Mammary epithelial cell (primary cell): ENCODE measurements around the gene KCNRG.

ENCODE experiments used
- EZH2 ChIP-seq: IDR thresholded peaks from 2 replicates; pipeline ENCODE4 v1.6.1; 2012; ENCODE audit warnings: low read length, inconsistent platforms, borderline replicate concordance
- TF ChIP-seq, protein P1 (sequence below), 2 donors: IDR thresholded peaks in 1 of 2; conservative IDR thresholded peaks in 1 of 2; 2 replicates each; pipeline ENCODE4 v1.5.1; 2011 to 2012; ENCODE audit warnings: inconsistent platforms in 2 of 2, low read length in 2 of 2, mild to moderate bottlenecking in 2 of 2, control low read depth in 1 of 2, low read depth in 1 of 2; ENCODE audit not compliant: insufficient read depth in 1 of 2; ENCODE audit errors: extremely low read depth in 1 of 2

DNA sequence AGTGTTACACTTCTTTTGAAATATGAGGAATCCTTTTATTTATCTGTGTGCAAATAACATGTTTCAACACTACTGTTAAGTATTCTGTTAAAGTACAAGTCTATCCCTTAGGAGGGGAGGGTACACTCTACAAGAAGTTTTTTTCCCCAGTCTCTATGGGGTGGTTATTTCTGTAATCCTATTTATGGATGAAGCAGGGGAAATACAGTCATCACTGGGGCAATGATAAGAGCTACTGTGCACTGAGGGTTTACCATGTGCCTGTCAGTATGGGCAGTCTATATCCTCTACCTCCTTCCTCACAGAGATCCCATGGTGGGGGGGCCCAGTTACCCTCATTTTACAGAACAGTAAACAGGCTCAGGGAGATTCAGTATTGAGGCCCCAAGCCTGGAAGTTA lies 35.0 kb upstream of the KCNRG start:
- TF ChIP-seq, protein P1, sequence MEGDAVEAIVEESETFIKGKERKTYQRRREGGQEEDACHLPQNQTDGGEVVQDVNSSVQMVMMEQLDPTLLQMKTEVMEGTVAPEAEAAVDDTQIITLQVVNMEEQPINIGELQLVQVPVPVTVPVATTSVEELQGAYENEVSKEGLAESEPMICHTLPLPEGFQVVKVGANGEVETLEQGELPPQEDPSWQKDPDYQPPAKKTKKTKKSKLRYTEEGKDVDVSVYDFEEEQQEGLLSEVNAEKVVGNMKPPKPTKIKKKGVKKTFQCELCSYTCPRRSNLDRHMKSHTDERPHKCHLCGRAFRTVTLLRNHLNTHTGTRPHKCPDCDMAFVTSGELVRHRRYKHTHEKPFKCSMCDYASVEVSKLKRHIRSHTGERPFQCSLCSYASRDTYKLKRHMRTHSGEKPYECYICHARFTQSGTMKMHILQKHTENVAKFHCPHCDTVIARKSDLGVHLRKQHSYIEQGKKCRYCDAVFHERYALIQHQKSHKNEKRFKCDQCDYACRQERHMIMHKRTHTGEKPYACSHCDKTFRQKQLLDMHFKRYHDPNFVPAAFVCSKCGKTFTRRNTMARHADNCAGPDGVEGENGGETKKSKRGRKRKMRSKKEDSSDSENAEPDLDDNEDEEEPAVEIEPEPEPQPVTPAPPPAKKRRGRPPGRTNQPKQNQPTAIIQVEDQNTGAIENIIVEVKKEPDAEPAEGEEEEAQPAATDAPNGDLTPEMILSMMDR (conservative IDR thresholded peaks at IDR 0.05 in 1 of 2, IDR thresholded peaks at IDR 0.05 in 1 of 2; ENCODE audit: extremely low read depth in 1 of 2, insufficient read depth in 1 of 2, low read depth in 1 of 2, low read length in 2 of 2): no peak
- no peak for TF ChIP-seq EZH2
